SK-N-SH treated with all-trans-retinoic acid at 6 μM for 48 hours (cell line): ENCODE measurements around the gene YPEL1.

Source experiments
- ARNTL ChIP-seq: fragments of 450-650 bp; formaldehyde crosslinking; IDR thresholded peaks from 2 replicates; pipeline ENCODE4 v1.5.0; 2020; ENCODE audit warnings: low read depth, mild to moderate bottlenecking, moderate library complexity, borderline replicate concordance
- PPARA ChIP-seq: fragments of 250-450 bp; sonication (Bioruptor Pico); IDR thresholded peaks from 2 replicates; pipeline ENCODE4 v1.5.0; 2020; ENCODE audit warnings: mild to moderate bottlenecking, borderline replicate concordance

GRCh38 chr22:21697880-21698279 lies 37.7 kb downstream of the YPEL1 start:
- no peak for TF ChIP-seq ARNTL (CRISPR knock-in tag)
- TF ChIP-seq PPARA (CRISPR knock-in tag) = no peak
